Glutamatergic neuron (in vitro differentiated cells): ENCODE data around the gene KIF12. TPM values are rescaled to one million over a fixed set of nuclear protein-coding genes. Genes with fewer than 3 reads are reported as not detected.

Experiments used
- DNase-seq: peaks from one replicate; pipeline ENCODE4 v3.0.0; 2022
- H3K27ac Mint-ChIP-seq: one replicate; pipeline ENCODE4 v1.8.0; 2020; ENCODE audit warnings: mild to moderate bottlenecking, mixed read lengths, inconsistent platforms; ENCODE audit not compliant: unreplicated experiment
- H3K27me3 Mint-ChIP-seq: one replicate; pipeline ENCODE4 v1.8.0; 2020; ENCODE audit warnings: mild to moderate bottlenecking, moderate library complexity, mixed read lengths, inconsistent platforms; ENCODE audit not compliant: unreplicated experiment
- H3K36me3 Mint-ChIP-seq: one replicate; pipeline ENCODE4 v1.8.0; 2020; ENCODE audit warnings: mild to moderate bottlenecking, mixed read lengths, inconsistent platforms; ENCODE audit not compliant: unreplicated experiment
- H3K4me1 Mint-ChIP-seq: one replicate; pipeline ENCODE4 v1.8.0; 2020; ENCODE audit warnings: mild to moderate bottlenecking, low read depth, mixed read lengths, inconsistent platforms; ENCODE audit not compliant: unreplicated experiment
- H3K4me3 Mint-ChIP-seq: one replicate; pipeline ENCODE4 v1.8.0; 2020; ENCODE audit warnings: mild to moderate bottlenecking, mixed read lengths, inconsistent platforms; ENCODE audit not compliant: unreplicated experiment
- H3K9me3 Mint-ChIP-seq: one replicate; pipeline ENCODE4 v1.8.0; 2020; ENCODE audit warnings: mild to moderate bottlenecking, moderate library complexity, mixed read lengths, inconsistent platforms; ENCODE audit not compliant: unreplicated experiment
- total RNA-seq: library from RNA; stranded (reverse); fragmentation: NEBNext Ultra II Directional; extraction: Animal tissue kit (Norgen Biotek cat#: 25700); gene quantifications from one replicate; pipeline ENCODE4 v1.2.1, GENCODE V29; 2021; ENCODE audit not compliant: unreplicated experiment
- TF ChIP-seq, protein P1 (sequence below): fragments of 200-600 bp; sonication (generic); IDR thresholded peaks from one replicate; pipeline ENCODE4 v1.5.0; 2021; ENCODE audit not compliant: partially characterized antibody, unreplicated experiment

KIF12 gene
- total RNA-seq, 1 donor from 2014 or later, result 0.93 TPM

DNA sequence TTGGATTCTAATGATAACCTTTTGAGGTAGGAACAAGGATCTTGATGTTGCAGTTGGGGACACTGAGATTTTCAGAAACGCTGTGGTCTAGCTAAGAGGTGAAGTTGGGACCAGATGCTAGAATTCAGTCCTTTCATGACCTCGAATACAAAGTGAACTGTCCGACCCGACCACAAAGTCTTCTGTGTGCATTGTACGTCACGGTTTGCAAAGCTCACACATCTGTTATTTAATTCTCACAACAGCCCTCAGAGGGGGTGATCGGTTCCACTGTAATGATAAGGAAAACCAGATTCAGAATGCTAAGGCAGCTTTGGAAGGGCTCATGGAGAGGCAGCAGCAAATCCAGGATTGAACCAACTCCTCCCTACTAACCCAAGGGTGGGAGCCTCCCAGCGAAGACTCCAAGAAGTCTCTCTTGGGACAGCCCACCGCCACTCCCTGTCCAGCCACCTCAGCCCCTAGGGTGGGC is 16.6 kb upstream of the KIF12 start:
- H3K9me3 Mint-ChIP-seq, result no peaks in the 10 kb centered on the region
- peaks cover 7% of the 10 kb centered on the region for H3K4me1 Mint-ChIP-seq
- no peak for DNase-seq
- H3K27ac Mint-ChIP-seq, result no peak overlapping the region
- peaks cover 8% of the 10 kb centered on the region for H3K27me3 Mint-ChIP-seq
- peaks cover 3% of the 10 kb centered on the region for H3K36me3 Mint-ChIP-seq
- TF ChIP-seq, protein P1, sequence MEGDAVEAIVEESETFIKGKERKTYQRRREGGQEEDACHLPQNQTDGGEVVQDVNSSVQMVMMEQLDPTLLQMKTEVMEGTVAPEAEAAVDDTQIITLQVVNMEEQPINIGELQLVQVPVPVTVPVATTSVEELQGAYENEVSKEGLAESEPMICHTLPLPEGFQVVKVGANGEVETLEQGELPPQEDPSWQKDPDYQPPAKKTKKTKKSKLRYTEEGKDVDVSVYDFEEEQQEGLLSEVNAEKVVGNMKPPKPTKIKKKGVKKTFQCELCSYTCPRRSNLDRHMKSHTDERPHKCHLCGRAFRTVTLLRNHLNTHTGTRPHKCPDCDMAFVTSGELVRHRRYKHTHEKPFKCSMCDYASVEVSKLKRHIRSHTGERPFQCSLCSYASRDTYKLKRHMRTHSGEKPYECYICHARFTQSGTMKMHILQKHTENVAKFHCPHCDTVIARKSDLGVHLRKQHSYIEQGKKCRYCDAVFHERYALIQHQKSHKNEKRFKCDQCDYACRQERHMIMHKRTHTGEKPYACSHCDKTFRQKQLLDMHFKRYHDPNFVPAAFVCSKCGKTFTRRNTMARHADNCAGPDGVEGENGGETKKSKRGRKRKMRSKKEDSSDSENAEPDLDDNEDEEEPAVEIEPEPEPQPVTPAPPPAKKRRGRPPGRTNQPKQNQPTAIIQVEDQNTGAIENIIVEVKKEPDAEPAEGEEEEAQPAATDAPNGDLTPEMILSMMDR, result no peak
- no peak overlapping the region for H3K4me3 Mint-ChIP-seq

DNA sequence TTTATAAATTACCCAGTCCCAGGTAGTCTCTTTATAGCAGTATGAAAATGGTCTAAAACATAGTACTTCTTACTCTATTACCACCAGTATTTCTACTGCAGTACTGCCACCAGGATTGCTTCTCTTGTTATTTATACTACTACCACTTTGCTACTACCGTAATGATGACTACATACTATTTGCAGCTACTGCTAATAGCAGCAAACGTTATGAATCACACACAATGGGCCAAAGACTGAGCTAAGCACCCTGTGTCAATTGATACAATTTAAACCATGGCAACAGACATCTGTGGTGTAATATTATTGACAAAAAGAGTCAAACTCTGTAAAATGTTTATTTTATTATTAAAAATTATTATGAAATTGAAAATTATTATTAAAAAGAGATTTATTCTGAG is 15.3 kb upstream of the KIF12 start:
- Mint-ChIP-seq H3K36me3 (peaks cover 3% of the 10 kb centered on the region), H3K27ac (no peak overlapping the region), H3K9me3 (no peaks in the 10 kb centered on the region), H3K27me3 (peaks cover 7% of the 10 kb centered on the region), H3K4me3 (no peak overlapping the region), H3K4me1 (peaks cover 5% of the 10 kb centered on the region)
- TF ChIP-seq, protein P1, result no peak
- DNase-seq, result no peak

DNA sequence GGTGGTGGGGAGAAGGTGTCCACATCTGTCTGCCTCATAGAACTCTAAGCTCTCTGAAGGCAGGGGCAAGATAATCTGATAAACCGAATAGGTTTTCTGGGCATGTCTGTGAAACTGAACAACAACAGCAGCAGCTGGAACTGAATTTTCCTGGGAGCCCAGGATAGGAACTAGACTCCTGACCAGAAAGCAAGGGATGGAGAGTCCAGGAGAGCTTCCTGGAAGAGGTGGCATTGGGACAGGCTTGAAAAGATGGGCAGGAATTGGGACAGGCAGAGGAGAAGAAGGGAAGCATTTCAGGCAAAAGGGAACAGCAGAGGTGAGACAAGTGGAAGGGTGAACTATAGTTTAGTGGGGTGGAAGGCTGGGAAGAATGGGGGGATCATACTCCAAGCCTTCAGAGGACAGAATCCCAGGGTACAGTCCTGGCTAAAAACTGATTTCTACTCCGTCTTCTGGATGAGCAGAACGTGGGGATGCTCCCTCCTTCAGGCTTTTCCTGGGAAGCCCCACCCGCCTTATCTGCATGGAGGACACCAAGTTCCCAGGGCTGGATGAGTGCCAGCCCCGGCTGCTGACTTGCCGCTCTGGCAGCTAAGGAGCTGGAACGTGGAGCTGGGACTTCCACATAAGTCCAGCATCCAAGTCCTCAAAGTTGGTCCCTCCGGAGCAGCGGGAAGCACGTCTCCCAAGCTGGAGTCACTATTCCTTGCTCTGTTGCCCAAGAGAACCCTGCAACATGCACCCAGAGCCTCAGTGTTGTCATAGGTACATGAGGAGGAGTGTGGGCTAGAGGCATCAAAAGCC is 13.9 kb upstream of the KIF12 start:
- Mint-ChIP-seq H3K27me3 (peaks cover 7% of the 10 kb centered on the region), H3K9me3 (peaks cover 2% of the 10 kb centered on the region), H3K36me3 (peaks cover 3% of the 10 kb centered on the region), H3K4me3 (no peak overlapping the region), H3K4me1 (peaks cover 17% of the 10 kb centered on the region), H3K27ac (no peak overlapping the region)
- no peak for DNase-seq
- TF ChIP-seq, protein P1, result no peak

DNA sequence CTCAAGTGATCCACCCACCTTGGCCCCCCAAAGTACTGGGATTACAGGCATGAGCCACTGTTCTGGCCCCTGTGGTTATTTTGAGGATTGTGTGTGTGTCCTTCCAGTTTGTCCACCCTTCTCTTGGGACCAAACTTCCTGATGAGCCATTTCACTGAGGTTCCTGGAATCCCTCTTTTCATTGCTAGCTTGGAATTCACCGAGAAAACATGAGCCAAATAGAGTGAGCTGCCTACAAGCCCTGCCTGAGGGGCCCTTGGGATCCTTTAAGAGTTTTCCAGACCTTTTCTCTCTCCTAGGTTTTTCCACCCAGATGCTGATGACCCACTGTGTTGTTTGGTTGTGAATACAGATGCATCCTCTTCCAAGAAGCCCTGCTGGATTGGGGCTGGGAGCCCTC is 13.2 kb upstream of the KIF12 start:
- Mint-ChIP-seq H3K27me3 (peaks cover 7% of the 10 kb centered on the region), H3K4me1 (peaks cover 23% of the 10 kb centered on the region), H3K4me3 (no peak overlapping the region), H3K9me3 (peaks cover 2% of the 10 kb centered on the region), H3K27ac (no peak overlapping the region), H3K36me3 (peaks cover 3% of the 10 kb centered on the region)
- TF ChIP-seq, protein P1, result no peak
- no peak for DNase-seq

DNA sequence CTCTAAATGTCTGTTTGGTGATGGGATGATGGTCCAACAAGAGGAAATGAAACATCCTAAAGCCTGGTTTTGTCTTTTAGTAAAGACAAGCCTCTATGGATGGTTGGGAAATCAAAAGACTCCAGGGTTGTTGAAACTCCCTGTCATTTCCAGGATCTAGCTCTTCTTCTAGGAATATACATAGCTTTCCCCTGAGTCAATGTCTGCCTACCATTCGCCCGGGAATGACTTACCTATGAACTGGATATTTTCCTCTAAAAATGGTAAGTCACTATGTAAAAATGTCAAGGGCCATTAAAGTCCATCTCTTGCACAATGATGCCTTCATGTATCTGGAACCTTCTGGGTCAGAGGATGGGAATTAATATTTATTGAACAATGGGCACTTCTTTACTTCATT is 11.1 kb upstream of the KIF12 start:
- no peak for DNase-seq
- peaks cover 2% of the 10 kb centered on the region for H3K9me3 Mint-ChIP-seq
- TF ChIP-seq, protein P1, result no peak
- H3K27me3 Mint-ChIP-seq, result peaks cover 7% of the 10 kb centered on the region
- no peak overlapping the region for H3K4me3 Mint-ChIP-seq
- no peak overlapping the region for H3K27ac Mint-ChIP-seq
- peaks cover 23% of the 10 kb centered on the region for H3K4me1 Mint-ChIP-seq
- H3K36me3 Mint-ChIP-seq, result peaks cover 3% of the 10 kb centered on the region
